Type B pancreatic cell (in vitro differentiated cells): ENCODE data around the gene WIPF2. TPM values are rescaled to one million over a fixed set of nuclear protein-coding genes. Genes with fewer than 3 reads are reported as not detected.
A peak's percentile ranks its signal among the peaks of the same experiment; 100 is the strongest.

ENCODE experiments used
- DNase-seq: peaks from one replicate; pipeline ENCODE4 v3.0.0; 2021; ENCODE audit warnings: mixed read lengths; ENCODE audit not compliant: unreplicated experiment; ENCODE audit errors: extremely low spot score
- H3K27ac Mint-ChIP-seq: 2 replicates; pipeline ENCODE4 v1.8.0; 2021; ENCODE audit warnings: mild to moderate bottlenecking, mixed read lengths
- H3K27me3 Mint-ChIP-seq: 2 replicates; pipeline ENCODE4 v1.8.0; 2021; ENCODE audit warnings: mixed read lengths
- H3K36me3 Mint-ChIP-seq: 2 replicates; pipeline ENCODE4 v1.8.0; 2021; ENCODE audit warnings: mixed read lengths
- H3K4me1 Mint-ChIP-seq: one replicate; pipeline ENCODE4 v1.8.0; 2021; ENCODE audit warnings: mixed read lengths; ENCODE audit not compliant: unreplicated experiment
- H3K4me3 Mint-ChIP-seq: 2 replicates; pipeline ENCODE4 v1.8.0; 2021; ENCODE audit warnings: mild to moderate bottlenecking, mixed read lengths
- H3K9me3 Mint-ChIP-seq: 2 replicates; pipeline ENCODE4 v1.8.0; 2021; ENCODE audit warnings: mixed read lengths
- long read RNA-seq: library from polyadenylated mRNA; unstranded; transcript quantifications from one replicate; pipeline ENCODE4 v2.0.0, GENCODE V29; 2020
- total RNA-seq: library from RNA; stranded (reverse); gene quantifications from 2 replicates; pipeline ENCODE4 v1.2.1, GENCODE V29; 2021; ENCODE audit warnings: low replicate concordance
- TF ChIP-seq, protein P1 (sequence below): fragments of 200-600 bp; sonication (generic); conservative IDR thresholded peaks from 2 replicates; pipeline ENCODE4 v1.5.0; 2021; ENCODE audit warnings: antibody characterized with exemption, mild to moderate bottlenecking

The WIPF2 gene, protein sequence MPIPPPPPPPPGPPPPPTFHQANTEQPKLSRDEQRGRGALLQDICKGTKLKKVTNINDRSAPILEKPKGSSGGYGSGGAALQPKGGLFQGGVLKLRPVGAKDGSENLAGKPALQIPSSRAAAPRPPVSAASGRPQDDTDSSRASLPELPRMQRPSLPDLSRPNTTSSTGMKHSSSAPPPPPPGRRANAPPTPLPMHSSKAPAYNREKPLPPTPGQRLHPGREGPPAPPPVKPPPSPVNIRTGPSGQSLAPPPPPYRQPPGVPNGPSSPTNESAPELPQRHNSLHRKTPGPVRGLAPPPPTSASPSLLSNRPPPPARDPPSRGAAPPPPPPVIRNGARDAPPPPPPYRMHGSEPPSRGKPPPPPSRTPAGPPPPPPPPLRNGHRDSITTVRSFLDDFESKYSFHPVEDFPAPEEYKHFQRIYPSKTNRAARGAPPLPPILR
- total RNA-seq = 27.2 and 35.3 TPM in 2 replicates
- long read RNA-seq, partial matches to known transcripts = 1 of 8 reads
- long read RNA-seq, other reads (novel, unspliced or antisense) = 7 of 8 reads

DNA sequence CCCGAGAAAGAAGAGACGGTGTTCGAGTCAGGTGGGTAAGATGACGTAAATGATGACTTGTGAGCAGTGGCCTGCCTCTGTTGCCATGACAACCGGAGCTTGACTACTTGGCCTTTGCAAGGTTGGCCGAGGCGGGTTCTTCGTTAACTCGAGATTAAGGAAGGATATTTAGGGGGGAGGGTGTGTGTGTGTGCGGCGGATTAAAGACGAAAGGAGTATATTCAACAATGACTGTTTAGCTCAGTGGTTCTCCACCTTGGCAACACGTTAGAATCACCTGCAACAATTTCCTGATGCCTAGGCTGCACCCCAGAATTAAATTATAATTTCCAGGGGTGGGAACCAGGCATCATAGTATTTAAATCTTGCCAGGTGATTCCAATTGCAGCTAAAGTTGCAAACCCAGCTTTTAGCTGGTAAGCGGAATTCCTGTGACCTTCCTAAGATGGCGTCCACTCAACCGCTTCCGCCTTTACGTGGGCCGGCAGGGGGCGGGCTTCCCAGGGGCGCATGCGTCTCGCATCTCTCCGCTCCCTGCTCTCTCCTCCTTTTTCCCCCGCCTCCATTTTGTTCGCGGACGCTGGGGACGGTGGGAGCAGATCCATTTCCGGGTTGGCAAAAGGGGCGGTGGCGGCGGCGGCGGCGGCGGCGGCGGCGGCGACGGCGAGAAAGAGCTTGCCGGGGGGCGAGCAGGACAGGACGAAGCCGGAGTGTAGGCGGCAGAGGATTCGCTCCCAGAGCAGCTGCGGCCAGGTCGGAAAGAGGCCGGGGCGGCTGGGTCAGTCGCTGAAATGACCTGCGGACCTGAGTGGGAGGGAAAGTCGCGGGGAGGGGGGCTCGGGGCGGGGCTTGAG is at the start of gene WIPF2:
WIPF2 (plus strand) TSS at position 565 of the 854 bp plus-strand sequence. CDS start 37,156 bp downstream, outside the sequence.
- H3K27ac Mint-ChIP-seq = peak within 1 kb of the TSS; percentile 94
- H3K9me3 Mint-ChIP-seq = no peaks in the 10 kb centered on the region
- TF ChIP-seq, protein P1, sequence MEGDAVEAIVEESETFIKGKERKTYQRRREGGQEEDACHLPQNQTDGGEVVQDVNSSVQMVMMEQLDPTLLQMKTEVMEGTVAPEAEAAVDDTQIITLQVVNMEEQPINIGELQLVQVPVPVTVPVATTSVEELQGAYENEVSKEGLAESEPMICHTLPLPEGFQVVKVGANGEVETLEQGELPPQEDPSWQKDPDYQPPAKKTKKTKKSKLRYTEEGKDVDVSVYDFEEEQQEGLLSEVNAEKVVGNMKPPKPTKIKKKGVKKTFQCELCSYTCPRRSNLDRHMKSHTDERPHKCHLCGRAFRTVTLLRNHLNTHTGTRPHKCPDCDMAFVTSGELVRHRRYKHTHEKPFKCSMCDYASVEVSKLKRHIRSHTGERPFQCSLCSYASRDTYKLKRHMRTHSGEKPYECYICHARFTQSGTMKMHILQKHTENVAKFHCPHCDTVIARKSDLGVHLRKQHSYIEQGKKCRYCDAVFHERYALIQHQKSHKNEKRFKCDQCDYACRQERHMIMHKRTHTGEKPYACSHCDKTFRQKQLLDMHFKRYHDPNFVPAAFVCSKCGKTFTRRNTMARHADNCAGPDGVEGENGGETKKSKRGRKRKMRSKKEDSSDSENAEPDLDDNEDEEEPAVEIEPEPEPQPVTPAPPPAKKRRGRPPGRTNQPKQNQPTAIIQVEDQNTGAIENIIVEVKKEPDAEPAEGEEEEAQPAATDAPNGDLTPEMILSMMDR = peak; percentile 91
- peak within 1 kb of the TSS; percentile 96 for H3K4me3 Mint-ChIP-seq
- H3K4me1 Mint-ChIP-seq = peaks cover 10% of the 10 kb centered on the region
- peak; percentile 99 for DNase-seq
- H3K27me3 Mint-ChIP-seq = no peaks in the 10 kb centered on the region
- H3K36me3 Mint-ChIP-seq = no peaks in the 10 kb centered on the region

GRCh38 chr17:40170325-40170724 is 48.8 kb upstream of the WIPF2 start:
- no peak overlapping the region for H3K27ac Mint-ChIP-seq
- H3K36me3 Mint-ChIP-seq = peaks cover 42% of the 10 kb centered on the region
- peaks cover 10% of the 10 kb centered on the region for H3K4me1 Mint-ChIP-seq
- H3K27me3 Mint-ChIP-seq = no peaks in the 10 kb centered on the region
- H3K4me3 Mint-ChIP-seq = no peak overlapping the region
- no peaks in the 10 kb centered on the region for H3K9me3 Mint-ChIP-seq
- DNase-seq = no peak
- TF ChIP-seq, protein P1 = no peak

DNA sequence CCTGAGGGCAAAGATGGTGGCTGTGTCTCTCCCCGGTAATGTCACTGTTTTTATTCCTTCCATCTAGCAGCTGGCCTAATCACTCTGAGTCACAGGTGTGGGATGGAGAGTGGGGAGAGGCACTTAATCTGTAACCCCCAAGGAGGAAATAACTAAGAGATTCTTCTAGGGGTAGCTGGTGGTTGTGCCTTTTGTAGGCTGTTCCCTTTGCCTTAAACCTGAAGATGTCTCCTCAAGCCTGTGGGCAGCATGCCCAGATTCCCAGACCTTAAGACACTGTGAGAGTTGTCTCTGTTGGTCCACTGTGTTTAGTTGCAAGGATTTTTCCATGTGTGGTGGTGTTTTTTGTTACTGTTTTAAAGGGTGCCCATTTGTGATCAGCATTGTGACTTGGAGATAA is 47.4 kb upstream of the WIPF2 start:
- no peaks in the 10 kb centered on the region for H3K27me3 Mint-ChIP-seq
- peak overlapping the region; percentile 33 for H3K27ac Mint-ChIP-seq
- DNase-seq = no peak
- H3K9me3 Mint-ChIP-seq = no peaks in the 10 kb centered on the region
- peaks cover 22% of the 10 kb centered on the region for H3K4me1 Mint-ChIP-seq
- H3K4me3 Mint-ChIP-seq = no peak overlapping the region
- peaks cover 43% of the 10 kb centered on the region for H3K36me3 Mint-ChIP-seq
- TF ChIP-seq, protein P1 = no peak

- Mint-ChIP-seq H3K4me1 (peaks cover 23% of the 10 kb centered on the region), H3K4me3 (no peak overlapping the region), H3K27ac (no peak overlapping the region), H3K27me3 (no peaks in the 10 kb centered on the region), H3K9me3 (no peaks in the 10 kb centered on the region), H3K36me3 (peaks cover 37% of the 10 kb centered on the region)
- TF ChIP-seq, protein P1 = no peak
- no peak for DNase-seq
Measured at GRCh38 chr17:40173091-40173777, 45.9 kb upstream of the WIPF2 start.

GRCh38 chr17:40173778-40174135 is 45.3 kb upstream of the WIPF2 start:
- peaks cover 32% of the 10 kb centered on the region for H3K36me3 Mint-ChIP-seq

More at GRCh38 chr17:40173778-40174135, 45.3 kb upstream of the WIPF2 start:
- H3K4me3 Mint-ChIP-seq = no peak overlapping the region
- DNase-seq = no peak
- H3K27ac Mint-ChIP-seq = no peak overlapping the region
- peaks cover 21% of the 10 kb centered on the region for H3K4me1 Mint-ChIP-seq
- no peaks in the 10 kb centered on the region for H3K27me3 Mint-ChIP-seq
- no peaks in the 10 kb centered on the region for H3K9me3 Mint-ChIP-seq
- TF ChIP-seq, protein P1 = no peak
